LHCN-M2 (cell line): ENCODE data around the gene HAPLN1. TPM values are rescaled to one million over a fixed set of nuclear protein-coding genes. Genes with fewer than 3 reads are reported as not detected.

Experiments
- DNase-seq: peaks from one replicate; pipeline ENCODE4 v3.0.0-alpha.2; 2012; ENCODE audit warnings: low read depth
- total RNA-seq: library from RNA; depleted of rRNA; stranded (reverse); fragments of >200 nt; gene quantifications from 2 replicates; pipeline ENCODE4 v1.2.3, GENCODE V29; 2014

The HAPLN1 gene
- total RNA-seq, 1 experiment from 2014 or later, result not detected

DNA sequence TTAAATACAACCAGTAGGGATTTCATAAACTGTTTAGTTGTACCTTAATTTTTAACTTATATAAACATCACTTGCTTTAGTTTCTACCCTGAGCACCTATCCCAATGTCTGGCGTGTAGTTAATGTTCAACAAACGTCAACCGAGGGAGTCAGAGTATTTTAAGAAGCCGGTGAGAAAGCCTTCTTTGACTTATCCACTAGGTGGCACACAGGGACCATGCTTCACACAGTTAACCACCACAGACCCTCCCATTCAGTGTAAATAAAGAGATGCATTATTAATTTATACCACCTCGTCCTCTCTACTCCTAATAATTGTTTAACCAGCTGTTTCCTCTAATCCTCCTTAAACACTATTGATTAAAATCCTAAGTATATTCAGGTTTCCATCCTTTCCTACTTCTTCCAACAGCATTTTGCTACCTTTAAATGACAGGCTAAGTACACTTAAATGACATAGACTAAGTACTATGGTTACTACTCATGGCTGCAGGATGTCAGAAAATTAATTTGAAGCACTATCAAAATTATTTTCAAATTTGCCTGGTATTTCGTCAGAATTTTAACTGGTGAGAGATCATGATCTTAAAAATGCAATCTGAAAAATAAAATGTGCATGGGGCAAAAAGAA is 2.3 kb downstream of the HAPLN1 start:
- DNase-seq, result peak; percentile 61

GRCh38 chr5:83715236-83716065 is 5.2 kb downstream of the HAPLN1 start:
- no peak for DNase-seq

DNA sequence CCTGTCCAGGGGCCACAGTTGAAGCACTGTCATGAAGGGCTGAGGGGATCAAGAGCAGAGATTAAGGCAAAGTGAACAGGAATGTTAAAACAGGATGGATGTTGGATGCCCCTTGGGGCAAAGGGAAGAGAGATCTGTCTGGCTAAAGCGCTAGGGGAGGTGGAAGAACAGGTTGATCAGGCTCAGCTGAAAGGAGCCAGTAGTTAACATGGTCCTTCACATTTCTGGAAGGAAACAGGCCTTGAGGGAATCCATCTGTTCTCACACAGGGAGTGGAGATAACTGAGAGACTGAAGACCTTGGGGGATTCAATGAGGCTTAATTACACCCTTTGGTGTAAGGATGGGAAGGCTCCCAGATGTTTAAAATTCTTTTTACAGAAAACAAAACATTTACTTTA is 5.8 kb downstream of the HAPLN1 start:
- no peak for DNase-seq

DNA sequence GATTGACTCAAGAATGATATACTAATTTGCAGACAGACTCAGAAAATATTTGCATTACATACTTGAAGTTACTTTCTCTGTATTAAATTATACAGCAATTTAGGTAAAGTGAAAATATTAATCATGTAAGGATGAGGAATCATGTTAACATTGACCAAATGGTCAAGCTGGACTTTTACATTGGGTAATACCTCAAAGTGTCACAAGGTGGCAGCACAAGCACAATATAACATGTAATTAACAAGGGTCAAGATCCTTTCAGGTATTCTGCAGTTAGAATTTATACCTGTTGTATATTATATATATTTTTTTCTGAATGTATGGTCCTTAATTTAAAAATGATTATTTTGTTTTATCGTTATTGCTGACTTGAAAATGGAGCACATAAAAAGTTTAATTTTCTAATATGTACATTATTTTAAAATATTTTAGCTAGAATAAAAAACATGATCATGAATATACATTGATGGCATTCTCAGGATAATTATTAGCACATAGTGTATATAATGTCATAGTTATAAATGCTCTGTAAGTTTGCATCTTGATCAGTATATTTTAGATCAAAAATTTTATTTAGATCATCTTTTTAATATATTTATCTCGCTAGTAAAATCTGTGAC is 8.6 kb downstream of the HAPLN1 start:
- peak; percentile 38 for DNase-seq

DNA sequence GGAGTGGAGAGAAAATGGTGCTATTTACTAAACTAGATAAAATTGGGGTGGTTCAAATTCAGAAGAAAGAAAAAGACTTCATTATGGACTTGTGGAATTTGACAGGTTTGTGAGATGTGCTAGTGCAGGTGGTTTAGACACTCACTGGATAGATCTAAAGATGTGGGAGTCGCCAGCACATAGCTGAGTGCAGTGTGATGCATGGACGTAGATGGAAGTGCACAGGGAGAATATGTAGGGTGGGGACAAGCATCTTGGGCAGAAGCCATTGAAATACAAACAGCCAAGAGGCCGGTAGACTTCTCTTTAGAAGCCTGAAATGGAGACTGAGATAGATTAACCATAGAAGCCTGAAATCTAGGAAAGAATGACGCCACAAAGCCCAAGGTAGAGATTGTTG is 10.7 kb downstream of the HAPLN1 start:
- no peak for DNase-seq

GRCh38 chr5:83708170-83708569 is 12.5 kb downstream of the HAPLN1 start:
- no peak for DNase-seq

- DNase-seq, result no peak
Measured at GRCh38 chr5:83703059-83703458, 17.6 kb downstream of the HAPLN1 start.

DNA sequence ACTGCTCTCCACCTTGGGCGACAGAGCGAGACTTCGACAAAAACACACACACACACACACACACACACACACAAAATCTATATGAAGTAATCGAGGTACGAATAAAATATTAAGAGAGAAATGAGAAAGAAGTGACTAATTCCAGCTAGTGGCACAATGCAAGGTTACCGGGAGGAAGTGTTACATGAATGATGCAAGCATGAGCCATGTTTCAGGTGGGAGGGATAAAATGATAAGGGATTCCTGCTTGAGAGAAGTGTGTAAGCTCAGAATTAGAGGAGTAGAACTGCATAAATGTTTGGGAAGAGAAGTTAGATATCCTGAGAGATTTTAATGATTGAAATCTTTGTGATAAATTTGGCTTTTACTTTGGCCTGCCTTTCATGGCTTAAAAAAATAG is 18.8 kb downstream of the HAPLN1 start:
- DNase-seq, result no peak

- no peak for DNase-seq
Measured at GRCh38 chr5:83689881-83690280, 30.8 kb downstream of the HAPLN1 start.

- DNase-seq, result no peak
Measured at GRCh38 chr5:83688281-83688680, 32.4 kb downstream of the HAPLN1 start.

GRCh38 chr5:83687124-83687619 is 33.5 kb downstream of the HAPLN1 start:
- no peak for DNase-seq

DNA sequence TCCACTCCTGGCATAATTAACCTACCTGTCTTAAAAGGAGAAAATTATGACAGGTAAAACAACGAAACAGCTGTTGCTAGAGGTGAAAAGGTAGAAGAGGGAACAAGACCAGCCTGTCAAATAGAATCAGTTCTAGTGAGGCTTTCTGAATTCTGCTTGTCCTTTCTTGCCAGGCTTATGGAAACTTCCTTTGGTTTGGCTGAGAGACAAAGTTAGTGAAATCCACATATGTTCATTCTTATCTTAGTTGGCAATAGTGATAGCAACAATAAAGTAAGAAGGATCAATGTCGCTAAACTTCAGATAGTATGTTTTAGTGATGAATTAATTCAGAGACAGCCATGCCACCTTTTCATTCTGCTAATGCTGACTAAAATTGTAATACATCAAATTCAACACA is 34.4 kb downstream of the HAPLN1 start:
- no peak for DNase-seq

DNA sequence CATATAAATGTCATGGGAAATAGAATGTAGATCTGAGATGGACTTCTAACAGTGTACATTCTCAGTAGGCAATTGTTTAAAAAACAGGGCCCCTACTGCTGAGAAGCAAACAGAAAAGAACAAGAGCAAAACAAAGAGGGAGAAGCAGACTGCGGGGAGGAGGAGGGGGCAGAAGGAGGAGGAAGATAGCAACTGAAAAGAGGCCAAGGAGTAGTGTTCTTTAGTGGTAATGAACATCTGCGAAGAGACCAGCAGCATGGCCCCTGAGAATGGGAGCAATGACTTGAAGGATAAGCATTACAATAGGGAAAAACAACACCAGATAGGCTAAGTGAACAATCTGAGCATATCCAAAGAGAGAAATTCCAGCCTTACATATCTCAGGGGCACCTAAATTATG is 36.8 kb downstream of the HAPLN1 start:
- DNase-seq, result no peak

- DNase-seq, result no peak
Measured at GRCh38 chr5:83672646-83673045, 48.0 kb downstream of the HAPLN1 start.

DNA sequence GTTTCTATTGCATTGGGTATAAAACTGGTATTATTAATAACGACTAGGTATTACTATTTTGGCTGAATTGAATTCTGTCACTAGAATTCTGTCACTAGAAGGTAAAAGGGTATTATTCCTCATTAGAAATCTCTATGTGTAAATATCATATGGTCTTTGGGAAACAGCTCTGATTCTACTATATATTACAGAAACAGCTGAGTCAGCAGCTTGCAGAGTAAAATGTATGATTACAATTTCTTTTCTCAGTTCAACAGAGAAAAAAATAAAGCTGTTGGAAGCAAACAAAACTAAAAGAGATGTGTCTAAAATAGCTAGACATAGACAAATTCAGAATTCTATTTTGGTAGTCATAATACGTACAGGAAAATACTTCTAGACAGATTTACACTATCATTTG is 48.5 kb downstream of the HAPLN1 start:
- no peak for DNase-seq

GRCh38 chr5:83665631-83666030 is 55.0 kb downstream of the HAPLN1 start:
- DNase-seq, result no peak

- DNase-seq, result no peak
Measured at GRCh38 chr5:83662558-83662957, 58.1 kb downstream of the HAPLN1 start.

DNA sequence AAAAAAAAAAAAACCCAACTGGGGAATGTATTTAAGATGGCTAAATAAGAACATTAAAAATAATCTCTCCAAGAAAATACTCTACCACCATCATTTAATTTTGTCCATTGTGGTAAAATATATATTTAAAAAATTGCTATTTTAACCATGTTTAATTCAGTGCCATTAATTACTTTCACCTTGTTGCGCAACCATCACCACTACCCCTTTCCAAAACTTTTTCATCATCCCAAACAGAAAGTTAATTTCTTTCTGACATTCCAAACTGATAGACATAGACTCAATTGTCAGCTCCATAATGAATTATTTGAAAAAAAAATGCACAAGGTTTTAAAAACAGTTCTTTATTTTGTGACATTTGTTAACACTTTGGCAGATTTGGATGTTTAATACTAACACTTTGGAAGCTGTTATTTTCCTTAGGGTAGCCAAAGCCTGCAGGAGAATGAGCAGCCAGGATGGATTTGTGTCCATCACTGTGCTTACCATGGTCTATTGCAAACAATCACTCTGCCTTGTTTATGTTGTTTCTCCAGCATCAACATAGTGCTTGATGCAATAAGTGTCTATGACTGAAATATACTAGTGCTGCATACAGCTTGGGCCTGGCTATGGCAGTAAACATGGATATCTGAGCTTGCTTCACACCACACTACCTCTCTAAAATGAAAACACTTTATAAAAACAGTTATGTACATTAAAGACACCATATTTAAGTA is 62.7 kb downstream of the HAPLN1 start:
- no peak for DNase-seq

GRCh38 chr5:83654427-83654994 is 66.1 kb downstream of the HAPLN1 start:
- peak; percentile 24 for DNase-seq

DNA sequence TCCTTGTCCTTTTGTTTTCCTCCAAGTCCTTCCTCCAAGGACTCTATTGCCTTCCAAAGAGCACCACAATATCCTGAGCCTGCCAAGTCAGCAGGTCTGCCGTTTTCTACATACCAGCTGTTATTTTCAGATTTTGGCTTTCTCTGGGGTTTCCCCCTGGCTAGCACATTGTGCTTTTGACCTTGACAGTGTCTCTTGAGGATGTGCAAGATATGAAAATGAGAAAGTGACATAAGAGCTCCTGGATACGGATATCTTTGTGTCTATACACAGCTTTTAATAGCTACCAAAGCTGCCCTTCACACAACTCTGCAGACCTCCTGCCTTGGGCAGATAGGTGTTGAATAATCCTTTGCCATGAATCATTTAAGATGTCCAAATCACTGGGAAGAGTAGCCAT is 67.0 kb downstream of the HAPLN1 start:
- no peak for DNase-seq

GRCh38 chr5:83645936-83646335 is 74.7 kb downstream of the HAPLN1 start:
- no peak for DNase-seq

- no peak for DNase-seq
Measured at GRCh38 chr5:83644301-83644700, 76.4 kb downstream of the HAPLN1 start.
